Stimulated activated CD8-positive, alpha-beta memory T cell treated with anti-CD3 and anti-CD28 coated beads, Interleukin-12 subunit alpha, Interleukin-12 subunit beta, amount 100 ng/mL, for 1 hour (primary cell): ENCODE measurements around the gene SRGAP1.
"Not testable (repeated sequence)": the region's sequence is repeated elsewhere in the genome, so short reads cannot be mapped to it uniquely, and the experiment has no call there.

Experiments used
- DNase-seq: peaks from one replicate; pipeline ENCODE4 v3.0.0-alpha.2; 2020; ENCODE audit warnings: low read depth

The SRGAP1 gene

GRCh38 chr12:64122154-64122553, 277.7 kb downstream of the SRGAP1 start:
- DNase-seq: no peak

- DNase-seq: no peak
These were observed 278.5 kb downstream of the SRGAP1 start for GRCh38 chr12:64122995-64123394.

GRCh38 chr12:64123448-64123847, 278.9 kb downstream of the SRGAP1 start:
- DNase-seq: no peak

GRCh38 chr12:64124511-64125197, 280.2 kb downstream of the SRGAP1 start:
- DNase-seq: no peak

- no peak for DNase-seq
These were observed 281.4 kb downstream of the SRGAP1 start for GRCh38 chr12:64125913-64126312.

- DNase-seq: no peak
These were observed 283.3 kb downstream of the SRGAP1 start for GRCh38 chr12:64127811-64128210.

GRCh38 chr12:64128366-64128765, 283.9 kb downstream of the SRGAP1 start:
- DNase-seq: no peak

GRCh38 chr12:64130476-64130875, 286.0 kb downstream of the SRGAP1 start:
- not testable (repeated sequence) for DNase-seq

- DNase-seq: not testable (repeated sequence)
These were observed 287.0 kb downstream of the SRGAP1 start for GRCh38 chr12:64131456-64131855.

GRCh38 chr12:64132672-64133071, 288.2 kb downstream of the SRGAP1 start:
- DNase-seq: not testable (repeated sequence)

- no peak for DNase-seq
These were observed 292.6 kb downstream of the SRGAP1 start for GRCh38 chr12:64137117-64137516.

- DNase-seq: no peak
These were observed 294.5 kb downstream of the SRGAP1 start for GRCh38 chr12:64139021-64139420.

- no peak for DNase-seq
These were observed 297.9 kb downstream of the SRGAP1 start for GRCh38 chr12:64142382-64142781.

- DNase-seq: no peak
These were observed 298.3 kb downstream of the SRGAP1 start for GRCh38 chr12:64142784-64143183.

- no peak for DNase-seq
These were observed 300.7 kb downstream of the SRGAP1 start for GRCh38 chr12:64145226-64145625.

- DNase-seq: no peak
These were observed 302.6 kb downstream of the SRGAP1 start for GRCh38 chr12:64147011-64147631.

GRCh38 chr12:64147875-64148274, 303.4 kb downstream of the SRGAP1 start:
- no peak for DNase-seq

GRCh38 chr12:64154677-64155076, 310.2 kb downstream of the SRGAP1 start:
- DNase-seq: no peak

GRCh38 chr12:64157110-64157509, 312.6 kb downstream of the SRGAP1 start:
- no peak for DNase-seq

GRCh38 chr12:64160021-64160710, 315.7 kb downstream of the SRGAP1 start:
- no peak for DNase-seq

GRCh38 chr12:64160711-64161060, 316.2 kb downstream of the SRGAP1 start:
- no peak for DNase-seq

- not testable (repeated sequence) for DNase-seq
These were observed 322.1 kb downstream of the SRGAP1 start for GRCh38 chr12:64166606-64167005.

- not testable (repeated sequence) for DNase-seq
These were observed 322.5 kb downstream of the SRGAP1 start for GRCh38 chr12:64167041-64167440.
